Lung (tissue), 12 donors: ENCODE measurements around the gene C20orf144. TPM values are rescaled to one million over a fixed set of nuclear protein-coding genes. Genes with fewer than 3 reads are reported as not detected.
A peak's percentile ranks its signal among the peaks of the same experiment; 100 is the strongest.

Source experiments
- ATAC-seq: fragments of 200-7000 bp; cut with Tn5 transposase; one replicate; pipeline ENCODE4 v1.9.1; 2020; ENCODE audit warnings: moderate number of reproducible peaks; ENCODE audit not compliant: insufficient read depth, low FRiP score
- DNase-seq, 3 donors: peaks; one replicate each; pipeline ENCODE4 v3.0.0-alpha.2; 2013 to 2017
- H3K27ac ChIP-seq, 2 donors: one replicate each; pipeline ENCODE4 v1.5.1; 2013; ENCODE audit warnings: mild to moderate bottlenecking in 2 of 2, moderate library complexity in 2 of 2, control low read depth in 1 of 2, inconsistent platforms in 1 of 2, low read depth in 1 of 2, low read length in 1 of 2
- H3K27me3 ChIP-seq, 3 donors: one replicate each; pipeline ENCODE4 v1.5.1; 2013; ENCODE audit warnings: low read length in 2 of 3; ENCODE audit not compliant: control insufficient read depth in 3 of 3, insufficient read depth in 3 of 3
- H3K36me3 ChIP-seq, 4 donors: one replicate each; pipeline ENCODE4 v1.5.1; 2013; ENCODE audit warnings: low read length in 4 of 4, mild to moderate bottlenecking in 1 of 4, moderate library complexity in 1 of 4; ENCODE audit not compliant: control insufficient read depth in 4 of 4, insufficient read depth in 4 of 4
- H3K4me1 ChIP-seq, 5 donors: one replicate each; pipeline ENCODE4 v1.5.1; 2013; ENCODE audit warnings: low read length in 5 of 5, mild to moderate bottlenecking in 2 of 5, moderate library complexity in 1 of 5; ENCODE audit not compliant: control insufficient read depth in 5 of 5, insufficient read depth in 5 of 5
- H3K4me3 ChIP-seq: one replicate; pipeline ENCODE4 v1.5.1; 2013; ENCODE audit warnings: mild to moderate bottlenecking, control low read depth, moderate library complexity
- H3K9ac ChIP-seq, 2 donors: one replicate each; pipeline ENCODE4 v1.5.1; 2013; ENCODE audit warnings: low read length in 2 of 2, control low read depth in 1 of 2; ENCODE audit not compliant: insufficient read depth in 1 of 2
- H3K9me3 ChIP-seq, 4 donors: one replicate each; pipeline ENCODE4 v1.5.1; 2013; ENCODE audit warnings: low read length in 3 of 4, mild to moderate bottlenecking in 1 of 4, moderate library complexity in 1 of 4; ENCODE audit not compliant: control insufficient read depth in 4 of 4, insufficient read depth in 3 of 4
- CTCF ChIP-seq: IDR thresholded peaks from 2 replicates; pipeline ENCODE4 v1.5.1; 2012; ENCODE audit warnings: mild to moderate bottlenecking; ENCODE audit errors: control extremely low read depth, extremely low read depth
- WGBS, 2 donors: extraction: QIAGEN DNeasy Blood & Tissue Kit; methylation state at CpG; one replicate each; pipeline ENCODE4 v1.1.7; 2013; 5-methylcytosine and 5-hydroxymethylcytosine counted together
- polyA plus RNA-seq, 2 donors: library from polyadenylated mRNA; stranded (reverse); fragments of 200-250 nt; gene quantifications; one replicate each; pipeline ENCODE4 v1.2.1, GENCODE V29; 2013
- total RNA-seq, 2 donors: library from RNA; depleted of rRNA in 1 of 2; stranded (reverse); fragments of >200 nt in 1 of 2; gene quantifications; one replicate each; pipeline ENCODE4 v1.2.1, GENCODE V29; 2014 to 2021
- donor health status: control.
- donor health status: control.
- donor health status: Bipolar disorder and iron deficiency.
- donor health status: healthy.
- donor health status: DM: yes; HTN: yes; CAD: no.

Gene C20orf144
- total and polyA plus RNA-seq, 4 donors: 0.05 to 0.31 (median 0.08) TPM; not detected in 1

GRCh38 chr20:33648396-33649004 is 13.6 kb upstream of the C20orf144 start:
- 86 to 92% methylated on average over 14 of the region's 14 CpGs for WGBS, 2 donors

GRCh38 chr20:33649201-33649681 is 12.9 kb upstream of the C20orf144 start:
- H3K9me3 ChIP-seq: no peaks in the 10 kb centered on the region
- TF ChIP-seq CTCF: no peak
- peak overlapping the region in 1 of 2 donors; percentile 2 for H3K27ac ChIP-seq
- no peak overlapping the region for H3K9ac ChIP-seq
- no peak overlapping the region for H3K4me3 ChIP-seq
- peaks cover 0 to 28% (median 6%) of the 10 kb centered on the region in 5 donors for H3K4me1 ChIP-seq
- H3K27me3 ChIP-seq: no peaks in the 10 kb centered on the region
- H3K36me3 ChIP-seq: peaks cover 0 to 27% (median 18%) of the 10 kb centered on the region in 4 donors
- DNase-seq (peak; percentile 53 to 71 (median 68)), ATAC-seq (no peak)
- WGBS, 2 donors: 65 to 79% methylated on average over 19 of the region's 19 CpGs

More at GRCh38 chr20:33648396-33649004, 13.6 kb upstream of the C20orf144 start:
- Histone ChIP-seq H3K4me1 (peaks cover 0 to 22% (median 4%) of the 10 kb centered on the region in 5 donors), H3K9me3 (no peaks in the 10 kb centered on the region), H3K36me3 (peaks cover 0 to 32% (median 19%) of the 10 kb centered on the region in 4 donors), H3K27me3 (no peaks in the 10 kb centered on the region), H3K9ac (no peak overlapping the region), H3K4me3 (no peak overlapping the region), H3K27ac (peak overlapping the region in 1 of 2 donors; percentile 4)
- ATAC-seq (no peak), DNase-seq (no peak)
- TF ChIP-seq CTCF: no peak

GRCh38 chr20:33650111-33650752 is 11.9 kb upstream of the C20orf144 start:
- Histone ChIP-seq H3K36me3 (peaks cover 0 to 20% (median 10%) of the 10 kb centered on the region in 4 donors), H3K27ac (no peak overlapping the region), H3K4me1 (peaks cover 0 to 32% (median 7%) of the 10 kb centered on the region in 5 donors), H3K4me3 (no peak overlapping the region), H3K9me3 (no peaks in the 10 kb centered on the region), H3K27me3 (no peaks in the 10 kb centered on the region), H3K9ac (no peak overlapping the region)
- no peak for TF ChIP-seq CTCF
- 88 to 93% methylated on average over 11 of the region's 11 CpGs for WGBS, 2 donors
- no peak for DNase-seq
- no peak for ATAC-seq
